Psoas muscle (tissue), 8 donors: ENCODE measurements around the gene TP53INP2. TPM values are rescaled to one million over a fixed set of nuclear protein-coding genes. Genes with fewer than 3 reads are reported as not detected.
"Not testable (repeated sequence)": the region's sequence is repeated elsewhere in the genome, so short reads cannot be mapped to it uniquely, and the experiment has no call there.

Experiments used
- ATAC-seq, 4 donors: fragments of 200-7000 bp; cut with Tn5 transposase; one replicate each; pipeline ENCODE4 v1.9.1; 2020; ENCODE audit warnings: moderate library complexity in 3 of 4, mild to moderate bottlenecking in 2 of 4
- DNase-seq, 2 donors: peaks; one replicate each; pipeline ENCODE4 v3.0.0-alpha.2; 2020
- H3K27ac ChIP-seq: fragments of 200-600 bp; one replicate; pipeline ENCODE4 v1.8.0; 2022
- H3K27me3 ChIP-seq, 3 donors: fragments of 200-600 bp in 1 of 3; one replicate each; pipeline versions ENCODE4 v1.6.1 to v1.8.0; 2013 to 2022; ENCODE audit warnings: low read length in 2 of 3, mild to moderate bottlenecking in 2 of 3, moderate library complexity in 1 of 3; ENCODE audit not compliant: insufficient read depth in 3 of 3
- H3K36me3 ChIP-seq, 2 donors: fragments of 200-600 bp in 1 of 2; one replicate each; pipeline versions ENCODE4 v1.6.1 to v1.8.0; 2013 to 2022; ENCODE audit warnings: low read depth in 1 of 2, mild to moderate bottlenecking in 1 of 2, moderate library complexity in 1 of 2; ENCODE audit not compliant: insufficient read depth in 1 of 2
- H3K4me1 ChIP-seq: fragments of 200-600 bp; one replicate; pipeline ENCODE4 v1.8.0; 2022
- H3K4me3 ChIP-seq: fragments of 200-600 bp; one replicate; pipeline ENCODE4 v1.8.0; 2022; ENCODE audit warnings: mild to moderate bottlenecking
- H3K9me3 ChIP-seq: fragments of 200-600 bp; one replicate; pipeline ENCODE4 v1.8.0; 2022
- WGBS, 3 donors: extraction: QIAGEN DNeasy Blood & Tissue Kit; methylation state at CpG; one replicate each; pipeline versions ENCODE4 v1.1.6 to v1.1.7; 2013; 5-methylcytosine and 5-hydroxymethylcytosine counted together
- intact Hi-C, 2 donors: fragments of 100-400 bp; cut with DNase I; formaldehyde crosslinking; loops; one replicate each; pipeline versions ENCODE4 v1.11.0 to v1.14.2; 2022
- polyA plus RNA-seq, 3 donors: library from polyadenylated mRNA; stranded (reverse); fragments of 200-250 nt; gene quantifications; one replicate each; pipeline ENCODE4 v1.2.3, GENCODE V29; 2013
- total RNA-seq, 4 donors: library from RNA; stranded (reverse); fragmentation: NEBNext Ultra II Directional in 2 of 4; extraction: Animal tissue kit (Norgen Biotek cat#: 25700) in 2 of 4; gene quantifications; one replicate each; pipeline versions ENCODE4 v1.2.1 to v1.2.4, GENCODE V29; 2021 to 2023
- TF ChIP-seq, protein P1 (sequence below): fragments of 200-600 bp; IDR thresholded peaks from one replicate; pipeline ENCODE4 v1.8.0; 2022; ENCODE audit warnings: antibody characterized with exemption
- donor health status: healthy with polysubstance abuse.
- donor health status: DM: no; HTN: no; CAD: no; lungs with moderate emphysema.
- donor health status: Bipolar disorder and iron deficiency.
- donor health status: healthy.
- donor health status: DM: yes; HTN: yes; CAD: no.
- donor health status: DM: no; HTN: no; CAD: no.
- donor health status: DM: no; HTN: no; CAD: no.
- donor health status: DM: yes; HTN: yes; CAD: no.

The TP53INP2 gene
- total and polyA plus RNA-seq, 7 donors, result 20.5 to 42.8 (median 24.7) TPM

DNA sequence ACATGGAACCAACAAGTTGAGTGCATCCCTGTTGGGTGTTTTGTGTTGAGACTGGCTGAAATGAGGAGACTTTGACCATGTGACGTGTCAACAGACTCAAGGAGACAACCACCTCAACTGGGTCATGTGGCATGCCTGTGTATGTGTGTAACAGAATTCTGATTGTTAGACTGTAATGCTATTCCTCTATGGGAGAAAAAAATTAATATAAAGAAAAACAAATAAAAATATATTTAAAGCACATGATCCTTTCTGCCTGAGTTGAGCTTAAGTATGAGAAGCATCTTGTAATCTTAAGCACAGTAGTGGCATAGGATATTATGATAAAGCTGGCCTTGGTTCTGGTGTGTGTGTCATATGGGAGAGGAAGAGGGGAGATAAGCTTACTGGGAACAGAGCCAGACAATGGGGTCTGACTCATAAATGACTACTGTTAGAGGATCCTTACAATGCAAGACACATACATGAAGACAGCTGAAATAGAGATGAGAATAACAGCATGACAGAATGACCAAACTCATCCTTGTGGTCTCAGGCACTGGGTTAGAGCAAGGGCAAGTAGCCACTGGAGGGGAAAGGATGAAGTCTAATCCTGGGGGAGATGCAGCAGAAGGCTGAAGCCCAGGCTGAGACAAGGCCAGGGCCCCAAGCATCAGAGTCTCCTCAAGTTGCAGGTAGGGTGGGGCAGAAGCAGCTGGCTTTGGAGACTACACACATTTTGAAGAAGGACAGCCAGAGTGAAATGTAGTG, 9.2 kb downstream of the TP53INP2 start:
- ATAC-seq (peak; percentile 34 to 41 (median 36)), DNase-seq (no peak)
- Histone ChIP-seq H3K36me3 (peaks cover 0 to 61% of the 10 kb centered on the region in 2 donors), H3K4me1 (peaks cover 16% of the 10 kb centered on the region), H3K27me3 (no peaks in the 10 kb centered on the region), H3K9me3 (no peaks in the 10 kb centered on the region), H3K27ac (peak overlapping the region; percentile 60), H3K4me3 (no peak overlapping the region)
- intact Hi-C loops, result no loop called here
- WGBS, 3 donors, result 74 to 78% (median 77%) methylated on average over 1 of the region's 1 CpG
- TF ChIP-seq, protein P1, sequence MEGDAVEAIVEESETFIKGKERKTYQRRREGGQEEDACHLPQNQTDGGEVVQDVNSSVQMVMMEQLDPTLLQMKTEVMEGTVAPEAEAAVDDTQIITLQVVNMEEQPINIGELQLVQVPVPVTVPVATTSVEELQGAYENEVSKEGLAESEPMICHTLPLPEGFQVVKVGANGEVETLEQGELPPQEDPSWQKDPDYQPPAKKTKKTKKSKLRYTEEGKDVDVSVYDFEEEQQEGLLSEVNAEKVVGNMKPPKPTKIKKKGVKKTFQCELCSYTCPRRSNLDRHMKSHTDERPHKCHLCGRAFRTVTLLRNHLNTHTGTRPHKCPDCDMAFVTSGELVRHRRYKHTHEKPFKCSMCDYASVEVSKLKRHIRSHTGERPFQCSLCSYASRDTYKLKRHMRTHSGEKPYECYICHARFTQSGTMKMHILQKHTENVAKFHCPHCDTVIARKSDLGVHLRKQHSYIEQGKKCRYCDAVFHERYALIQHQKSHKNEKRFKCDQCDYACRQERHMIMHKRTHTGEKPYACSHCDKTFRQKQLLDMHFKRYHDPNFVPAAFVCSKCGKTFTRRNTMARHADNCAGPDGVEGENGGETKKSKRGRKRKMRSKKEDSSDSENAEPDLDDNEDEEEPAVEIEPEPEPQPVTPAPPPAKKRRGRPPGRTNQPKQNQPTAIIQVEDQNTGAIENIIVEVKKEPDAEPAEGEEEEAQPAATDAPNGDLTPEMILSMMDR, result no peak

DNA sequence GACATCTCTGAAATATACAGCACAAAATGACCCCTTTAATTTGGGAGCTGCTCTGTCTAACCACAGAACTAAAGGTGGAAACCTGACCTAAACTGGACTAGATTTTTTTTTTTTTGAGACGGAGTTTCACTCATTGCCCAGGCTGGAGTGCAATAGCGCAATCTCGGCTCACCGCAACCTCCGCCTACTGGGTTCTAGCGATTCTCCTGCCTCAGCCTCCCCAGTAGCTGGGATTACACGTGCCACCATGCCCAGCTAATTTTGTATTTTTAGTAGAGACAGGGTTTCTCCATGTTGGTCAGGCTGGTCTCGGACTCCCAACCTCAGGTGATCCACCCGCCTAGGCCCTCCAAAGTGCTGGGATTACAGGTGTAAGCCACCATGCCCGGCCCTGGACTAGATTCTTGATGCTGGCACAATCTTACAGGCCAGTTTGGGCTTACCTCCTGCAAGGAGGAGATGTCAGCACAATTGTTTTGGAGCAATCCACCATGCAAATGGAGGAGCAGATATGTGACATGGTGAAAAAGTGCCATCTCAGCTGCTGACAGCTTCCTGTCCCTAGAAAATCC, 9.9 kb downstream of the TP53INP2 start:
- H3K27me3 ChIP-seq, ATAC-seq, intact Hi-C loops, DNase-seq, H3K4me3 ChIP-seq, H3K9me3 ChIP-seq: not testable (repeated sequence)
- H3K27ac ChIP-seq, result peak overlapping the region; percentile 60
- WGBS, 3 donors, result 88 to 92% (median 89%) methylated on average over 10 of the region's 10 CpGs
- H3K4me1 ChIP-seq, result peaks cover 16% of the 10 kb centered on the region
- peaks cover 0 to 65% of the 10 kb centered on the region in 2 donors for H3K36me3 ChIP-seq

DNA sequence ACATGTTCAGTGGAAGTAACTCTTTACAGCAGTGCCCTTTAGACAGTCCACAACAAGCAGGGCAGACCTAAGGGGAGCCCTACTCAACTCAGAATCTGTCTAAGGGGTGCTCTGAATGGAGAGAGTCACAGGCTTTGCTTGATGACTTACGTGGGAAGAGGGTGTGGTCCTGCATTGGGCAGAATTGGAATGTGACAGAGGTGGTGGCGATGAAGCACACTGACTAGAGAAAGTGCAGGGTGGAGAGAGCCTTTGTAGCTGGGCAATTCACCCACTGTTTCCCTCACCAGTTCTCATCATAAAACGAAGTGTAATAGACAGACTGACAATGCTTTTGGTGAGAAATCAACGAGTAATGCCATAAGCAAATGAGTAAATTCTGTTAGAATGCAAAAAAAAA, 11.2 kb downstream of the TP53INP2 start:
- H3K4me3 ChIP-seq, result no peak overlapping the region
- no peaks in the 10 kb centered on the region for H3K9me3 ChIP-seq
- intact Hi-C loops, result no loop called here
- no peaks in the 10 kb centered on the region for H3K27me3 ChIP-seq
- ATAC-seq (no peak), DNase-seq (no peak)
- H3K4me1 ChIP-seq, result peaks cover 20% of the 10 kb centered on the region
- TF ChIP-seq, protein P1, result no peak
- H3K27ac ChIP-seq, result no peak overlapping the region
- WGBS, 3 donors, result 97 to 98% (median 97%) methylated on average over 4 of the region's 4 CpGs
- peaks cover 0 to 77% of the 10 kb centered on the region in 2 donors for H3K36me3 ChIP-seq

DNA sequence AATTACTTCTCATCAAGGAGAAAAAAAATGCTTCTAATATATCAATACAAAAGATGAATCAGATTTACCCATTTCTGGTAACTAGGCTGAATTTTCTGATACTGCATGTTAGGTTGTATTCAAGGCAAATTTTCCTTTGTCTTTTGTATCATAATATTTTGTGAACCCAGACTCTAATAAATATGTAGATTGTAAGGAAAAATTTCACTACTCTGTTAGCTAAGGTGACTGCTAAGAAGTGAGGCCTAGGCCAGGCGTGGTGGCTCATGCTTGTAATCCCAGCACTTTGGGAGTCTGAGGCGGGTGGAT, 12.7 kb downstream of the TP53INP2 start:
- WGBS, 3 donors, result 93 to 99% (median 98%) methylated on average over 2 of the region's 2 CpGs
- intact Hi-C loops, result no loop called here
- Histone ChIP-seq H3K9me3 (no peaks in the 10 kb centered on the region), H3K27ac (no peak overlapping the region), H3K4me3 (no peak overlapping the region), H3K27me3 (no peaks in the 10 kb centered on the region), H3K36me3 (peaks cover 0 to 80% of the 10 kb centered on the region in 2 donors), H3K4me1 (peaks cover 20% of the 10 kb centered on the region)
- no peak for DNase-seq
- no peak for ATAC-seq
- TF ChIP-seq, protein P1, result no peak

DNA sequence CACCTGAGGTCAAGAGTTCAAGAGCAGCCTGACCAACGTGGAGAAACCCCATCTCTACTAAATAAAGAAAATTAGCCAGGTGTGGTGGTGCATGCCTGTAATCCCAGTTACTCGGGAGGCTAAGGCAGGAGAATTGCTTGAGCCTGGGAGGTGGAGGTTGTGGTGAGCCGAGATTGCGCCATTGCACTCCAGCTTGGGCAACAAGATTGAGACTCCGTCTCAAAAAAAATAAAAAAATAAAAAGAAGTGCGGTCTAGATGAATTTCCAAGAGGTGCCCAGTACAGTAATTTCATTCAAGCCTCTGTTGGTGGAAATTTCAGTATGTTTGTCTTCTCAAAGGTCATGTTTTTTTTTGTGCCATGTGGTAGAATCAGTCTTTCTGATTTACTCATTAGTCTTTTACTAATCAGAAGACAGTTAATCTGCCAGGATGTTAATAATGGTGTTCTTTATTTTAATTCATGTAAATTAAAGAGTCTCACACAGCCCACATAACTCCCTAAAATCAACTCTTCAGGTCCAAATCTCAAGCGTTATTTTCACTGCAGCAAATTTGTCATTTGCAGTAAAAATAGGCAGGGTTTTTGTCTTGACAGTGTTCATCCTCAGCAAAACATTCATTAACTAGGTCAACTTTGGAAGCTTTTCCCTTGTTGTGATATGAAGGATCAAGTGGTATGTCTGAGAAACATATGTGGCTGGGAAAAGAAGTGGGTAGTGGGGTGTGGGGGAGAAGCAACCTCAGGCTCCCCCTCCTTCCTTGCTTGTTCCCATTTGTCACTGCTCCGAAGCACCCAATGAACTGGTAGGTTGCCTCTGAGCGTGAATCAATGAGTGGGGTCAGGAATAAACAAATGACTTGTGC, 13.3 kb downstream of the TP53INP2 start:
- WGBS, 3 donors, result 86 to 91% (median 88%) methylated on average over 9 of the region's 9 CpGs
- Histone ChIP-seq H3K27me3 (no peaks in the 10 kb centered on the region), H3K36me3 (peaks cover 0 to 81% of the 10 kb centered on the region in 2 donors), H3K27ac (no peak overlapping the region), H3K4me1 (peaks cover 20% of the 10 kb centered on the region), H3K9me3 (no peaks in the 10 kb centered on the region), H3K4me3 (no peak overlapping the region)
- intact Hi-C loops, result no loop called here
- DNase-seq (no peak), ATAC-seq (no peak)
- TF ChIP-seq, protein P1, result no peak

DNA sequence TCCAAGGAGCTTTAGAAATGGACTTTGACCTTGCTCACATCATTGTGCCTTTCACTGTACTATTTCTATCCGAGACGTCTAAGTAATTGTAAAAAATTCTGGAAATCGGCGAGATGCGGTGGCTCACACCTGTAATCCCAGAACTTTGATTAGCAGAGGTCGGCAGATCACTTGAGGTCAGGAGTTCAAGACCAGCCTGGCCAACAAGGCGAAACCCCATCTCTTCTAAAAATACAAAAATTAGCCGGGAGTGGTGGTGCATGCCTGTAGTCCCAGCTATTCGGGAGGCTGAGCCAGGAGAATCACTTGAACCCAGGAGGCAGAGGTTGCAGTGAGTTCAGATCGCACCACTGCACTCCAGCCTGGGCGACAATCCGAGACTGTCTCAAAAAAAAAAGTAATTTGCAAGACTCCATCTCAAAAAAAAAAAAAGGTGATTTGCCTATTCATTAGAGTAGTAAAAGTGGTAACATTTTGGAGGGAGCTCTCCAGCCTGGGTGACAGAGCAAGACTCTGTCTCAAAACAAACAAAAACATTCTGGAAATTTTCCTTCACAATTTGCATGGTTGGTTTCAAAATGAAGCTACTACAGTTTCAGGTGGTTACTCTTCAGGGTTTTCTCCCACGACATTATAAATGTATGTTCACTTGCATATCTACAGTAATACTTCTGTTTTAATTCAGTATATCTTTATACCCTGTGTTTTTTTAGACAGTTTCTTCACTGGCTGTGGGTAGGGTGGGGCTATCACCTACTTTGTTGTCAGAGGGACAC, 15.3 kb downstream of the TP53INP2 start:
- H3K27me3 ChIP-seq, H3K9me3 ChIP-seq, H3K4me3 ChIP-seq, H3K27ac ChIP-seq, intact Hi-C loops, DNase-seq, ATAC-seq: not testable (repeated sequence)
- Histone ChIP-seq H3K4me1 (peaks cover 11% of the 10 kb centered on the region), H3K36me3 (peaks cover 0 to 82% of the 10 kb centered on the region in 2 donors)
- WGBS, 3 donors, result 85 to 95% (median 85%) methylated on average over 13 of the region's 13 CpGs
